Astrocyte (in vitro differentiated cells and primary cell): ENCODE data around the gene PRSS21. TPM values are rescaled to one million over a fixed set of nuclear protein-coding genes. Genes with fewer than 3 reads are reported as not detected.

Experiments used
- DNase-seq: peaks from one replicate; pipeline ENCODE4 v3.0.0-alpha.2; 2010; ENCODE audit warnings: low read depth
- FAIRE-seq: peaks from 2 replicates; lab custom pipeline; 2011; peaks lifted over from hg19 to GRCh38; lab: Jason Lieb, UNC
- H2AFZ ChIP-seq: 2 replicates; pipeline ENCODE4 v1.6.0; 2012; ENCODE audit warnings: low read depth, low read length, inconsistent platforms
- H3K27ac ChIP-seq: 2 replicates; pipeline ENCODE4 v1.5.1; 2011; ENCODE audit warnings: low read depth, low read length, inconsistent platforms
- H3K27me3 ChIP-seq: 2 replicates; pipeline ENCODE4 v1.6.0; 2011; ENCODE audit warnings: low read length, inconsistent platforms; ENCODE audit not compliant: insufficient read depth
- H3K36me3 ChIP-seq: 2 replicates; pipeline ENCODE4 v1.5.1; 2011; ENCODE audit warnings: low read length, inconsistent platforms; ENCODE audit not compliant: insufficient read depth
- H3K4me1 ChIP-seq: 2 replicates; pipeline ENCODE4 v1.5.1; 2011; ENCODE audit warnings: low read length, inconsistent platforms; ENCODE audit not compliant: insufficient read depth
- H3K4me2 ChIP-seq: 2 replicates; pipeline ENCODE4 v1.6.0; 2012; ENCODE audit warnings: low read length, inconsistent platforms
- H3K4me3 ChIP-seq: 2 replicates; pipeline ENCODE4 v1.5.1; 2011; ENCODE audit warnings: low read depth, mild to moderate bottlenecking, low read length, inconsistent platforms; ENCODE audit not compliant: insufficient read depth
- H3K79me2 ChIP-seq: 2 replicates; pipeline ENCODE4 v1.6.0; 2012; ENCODE audit warnings: mild to moderate bottlenecking, low read length, inconsistent platforms; ENCODE audit not compliant: insufficient read depth
- H3K9ac ChIP-seq: 2 replicates; pipeline ENCODE4 v1.6.0; 2012; ENCODE audit warnings: mild to moderate bottlenecking, low read length, inconsistent platforms
- H3K9me3 ChIP-seq: 2 replicates; pipeline ENCODE4 v1.5.1; 2012; ENCODE audit warnings: low read depth, mild to moderate bottlenecking, low read length, inconsistent platforms; ENCODE audit not compliant: insufficient read depth
- H4K20me1 ChIP-seq: 2 replicates; pipeline ENCODE4 v1.6.0; 2012; ENCODE audit warnings: low read length, inconsistent platforms; ENCODE audit not compliant: insufficient read depth
- H3K27ac Mint-ChIP-seq: one replicate; pipeline ENCODE4 v1.8.0; 2021; ENCODE audit warnings: mild to moderate bottlenecking, mixed read lengths; ENCODE audit not compliant: unreplicated experiment
- H3K27me3 Mint-ChIP-seq: one replicate; pipeline ENCODE4 v1.8.0; 2021; ENCODE audit warnings: low read depth, mixed read lengths; ENCODE audit not compliant: unreplicated experiment
- H3K36me3 Mint-ChIP-seq: one replicate; pipeline ENCODE4 v1.8.0; 2021; ENCODE audit warnings: low read depth, mixed read lengths; ENCODE audit not compliant: unreplicated experiment
- H3K4me1 Mint-ChIP-seq: one replicate; pipeline ENCODE4 v1.8.0; 2021; ENCODE audit warnings: low read depth, mixed read lengths; ENCODE audit not compliant: unreplicated experiment
- H3K4me3 Mint-ChIP-seq: one replicate; pipeline ENCODE4 v1.8.0; 2021; ENCODE audit warnings: mild to moderate bottlenecking, moderate library complexity, mixed read lengths; ENCODE audit not compliant: unreplicated experiment
- H3K9me3 Mint-ChIP-seq: one replicate; pipeline ENCODE4 v1.8.0; 2021; ENCODE audit warnings: mild to moderate bottlenecking, mixed read lengths; ENCODE audit not compliant: unreplicated experiment
- EZH2 ChIP-seq: IDR thresholded peaks from 2 replicates; pipeline ENCODE4 v1.6.1; 2012; ENCODE audit warnings: mild to moderate bottlenecking, low read length, inconsistent platforms; ENCODE audit not compliant: insufficient read depth
- total RNA-seq: library from RNA; stranded (reverse); gene quantifications from 2 replicates; pipeline ENCODE4 v1.2.1, GENCODE V29; 2021
- TF ChIP-seq, protein P1 (sequence below): IDR thresholded peaks from 2 replicates; pipeline ENCODE4 v1.5.1; 2011; ENCODE audit warnings: low read depth, mild to moderate bottlenecking, inconsistent platforms, low read length, moderate library complexity; ENCODE audit not compliant: insufficient read depth

Gene PRSS21
- total RNA-seq, 1 donor from 2014 or later, result not detected

DNA sequence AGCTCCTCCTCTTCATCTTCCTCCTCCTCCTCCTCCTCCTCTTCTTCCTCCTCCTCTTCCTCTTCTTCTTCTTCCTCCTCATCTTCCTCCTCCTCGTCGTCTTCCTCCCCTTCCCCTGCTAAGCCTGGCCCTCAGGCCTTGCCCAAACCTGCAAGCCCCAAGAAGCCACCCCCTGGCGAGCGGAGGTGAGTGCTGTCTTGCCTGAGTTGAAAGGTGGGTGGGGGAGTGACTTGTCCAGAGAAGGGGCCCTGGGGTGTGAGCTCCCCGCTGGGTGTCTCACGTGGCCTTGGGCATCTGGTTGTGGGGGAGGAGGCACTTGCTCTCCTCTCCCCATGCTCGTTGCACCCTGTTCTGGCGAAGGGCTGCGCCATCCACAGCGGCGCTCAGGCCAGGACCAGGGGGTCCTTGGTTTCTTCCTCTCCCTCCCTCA is 47.9 kb upstream of the PRSS21 start:
- TF ChIP-seq, protein P1, sequence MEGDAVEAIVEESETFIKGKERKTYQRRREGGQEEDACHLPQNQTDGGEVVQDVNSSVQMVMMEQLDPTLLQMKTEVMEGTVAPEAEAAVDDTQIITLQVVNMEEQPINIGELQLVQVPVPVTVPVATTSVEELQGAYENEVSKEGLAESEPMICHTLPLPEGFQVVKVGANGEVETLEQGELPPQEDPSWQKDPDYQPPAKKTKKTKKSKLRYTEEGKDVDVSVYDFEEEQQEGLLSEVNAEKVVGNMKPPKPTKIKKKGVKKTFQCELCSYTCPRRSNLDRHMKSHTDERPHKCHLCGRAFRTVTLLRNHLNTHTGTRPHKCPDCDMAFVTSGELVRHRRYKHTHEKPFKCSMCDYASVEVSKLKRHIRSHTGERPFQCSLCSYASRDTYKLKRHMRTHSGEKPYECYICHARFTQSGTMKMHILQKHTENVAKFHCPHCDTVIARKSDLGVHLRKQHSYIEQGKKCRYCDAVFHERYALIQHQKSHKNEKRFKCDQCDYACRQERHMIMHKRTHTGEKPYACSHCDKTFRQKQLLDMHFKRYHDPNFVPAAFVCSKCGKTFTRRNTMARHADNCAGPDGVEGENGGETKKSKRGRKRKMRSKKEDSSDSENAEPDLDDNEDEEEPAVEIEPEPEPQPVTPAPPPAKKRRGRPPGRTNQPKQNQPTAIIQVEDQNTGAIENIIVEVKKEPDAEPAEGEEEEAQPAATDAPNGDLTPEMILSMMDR, result no peak
- no peak for TF ChIP-seq EZH2
- Histone ChIP-seq H2AFZ (no peak overlapping the region), H3K9ac (peak overlapping the region; percentile 5), H3K36me3 (peaks cover 73% of the 10 kb centered on the region), H3K4me3 (no peak overlapping the region), H3K4me2 (no peak overlapping the region), H3K79me2 (peaks cover 95% of the 10 kb centered on the region), H3K9me3 (peaks cover 2% of the 10 kb centered on the region), H4K20me1 (peaks cover 98% of the 10 kb centered on the region), H3K4me1 (peaks cover 5% of the 10 kb centered on the region), H3K27ac (no peak overlapping the region), H3K27me3 (no peaks in the 10 kb centered on the region)
- Mint-ChIP-seq H3K27ac (peak overlapping the region; percentile 87), H3K27me3 (no peaks in the 10 kb centered on the region), H3K4me1 (peaks cover 23% of the 10 kb centered on the region), H3K4me3 (no peak overlapping the region), H3K36me3 (peaks cover 55% of the 10 kb centered on the region), H3K9me3 (peaks cover 2% of the 10 kb centered on the region)
- FAIRE-seq, result no peak
- no peak for DNase-seq

- Histone ChIP-seq H3K4me1 (peaks cover 5% of the 10 kb centered on the region), H3K9me3 (peaks cover 2% of the 10 kb centered on the region), H3K4me3 (no peak overlapping the region), H3K36me3 (peaks cover 67% of the 10 kb centered on the region), H3K27me3 (no peaks in the 10 kb centered on the region), H3K4me2 (no peak overlapping the region), H2AFZ (no peak overlapping the region), H3K27ac (no peak overlapping the region), H3K79me2 (peaks cover 95% of the 10 kb centered on the region), H3K9ac (peak overlapping the region; percentile 5), H4K20me1 (peaks cover 97% of the 10 kb centered on the region)
- peaks cover 2% of the 10 kb centered on the region for H3K9me3 Mint-ChIP-seq
- peaks cover 50% of the 10 kb centered on the region for H3K36me3 Mint-ChIP-seq
- no peak for TF ChIP-seq EZH2
- TF ChIP-seq, protein P1, result no peak
- H3K4me1 Mint-ChIP-seq, result peaks cover 23% of the 10 kb centered on the region
- no peaks in the 10 kb centered on the region for H3K27me3 Mint-ChIP-seq
- peak overlapping the region; percentile 87 for H3K27ac Mint-ChIP-seq
- FAIRE-seq, result no peak
- no peak for DNase-seq
- H3K4me3 Mint-ChIP-seq, result no peak overlapping the region
Observed at GRCh38 chr16:2769675-2770056, 47.4 kb upstream of the PRSS21 start.

DNA sequence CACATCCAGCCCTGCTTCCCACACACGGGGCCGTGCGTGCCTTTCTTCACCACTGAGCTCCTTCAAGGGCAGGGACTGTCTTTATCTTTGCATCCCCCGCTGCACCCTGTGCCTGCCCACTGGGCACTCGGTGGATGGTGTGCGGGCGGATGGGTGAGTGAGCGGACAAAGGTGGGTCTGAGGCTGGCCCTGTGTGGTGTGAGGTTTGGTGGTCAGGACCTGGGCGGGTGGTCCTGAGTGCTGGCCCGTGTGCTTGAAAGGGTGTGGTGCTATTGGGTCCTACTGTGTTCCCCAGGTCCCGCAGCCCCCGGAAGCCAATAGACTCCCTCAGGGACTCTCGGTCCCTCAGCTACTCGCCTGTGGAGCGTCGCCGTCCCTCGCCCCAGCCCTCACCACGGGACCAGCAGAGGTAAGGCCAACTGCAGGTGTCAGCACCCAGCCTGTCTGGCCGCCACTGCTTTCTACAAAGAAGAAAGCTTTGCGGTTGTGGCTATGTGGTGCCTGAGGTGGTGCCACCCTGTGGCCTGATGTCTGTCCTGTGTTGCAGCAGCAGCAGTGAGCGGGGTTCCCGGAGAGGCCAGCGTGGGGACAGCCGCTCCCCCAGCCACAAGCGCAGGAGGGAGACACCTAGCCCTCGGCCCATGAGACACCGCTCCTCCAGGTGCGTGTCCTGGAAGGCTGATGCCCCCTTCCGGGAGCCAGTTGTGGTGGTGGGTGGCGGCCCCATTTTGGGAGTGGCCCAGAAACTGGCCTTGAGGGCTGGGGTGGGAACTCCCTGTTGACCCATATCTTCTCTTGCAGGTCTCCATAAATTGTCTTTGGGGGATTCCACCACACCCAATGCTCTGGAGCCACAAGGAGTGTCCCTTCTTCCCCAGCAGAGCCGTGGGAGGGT is 46.7 kb upstream of the PRSS21 start:
- Mint-ChIP-seq H3K36me3 (peaks cover 44% of the 10 kb centered on the region), H3K4me3 (no peak overlapping the region), H3K9me3 (peaks cover 2% of the 10 kb centered on the region), H3K27me3 (no peaks in the 10 kb centered on the region), H3K27ac (peak overlapping the region; percentile 87), H3K4me1 (peaks cover 23% of the 10 kb centered on the region)
- no peak overlapping the region for H3K27ac ChIP-seq
- peaks cover 96% of the 10 kb centered on the region for H4K20me1 ChIP-seq
- peaks cover 95% of the 10 kb centered on the region for H3K79me2 ChIP-seq
- H3K4me2 ChIP-seq, result no peak overlapping the region
- peaks cover 67% of the 10 kb centered on the region for H3K36me3 ChIP-seq
- H3K9me3 ChIP-seq, result peaks cover 2% of the 10 kb centered on the region
- H3K4me3 ChIP-seq, result no peak overlapping the region
- H3K27me3 ChIP-seq, result no peaks in the 10 kb centered on the region
- no peak overlapping the region for H3K9ac ChIP-seq
- FAIRE-seq (no peak), DNase-seq (no peak)
- no peak overlapping the region for H2AFZ ChIP-seq
- no peak for TF ChIP-seq EZH2
- TF ChIP-seq, protein P1, result no peak
- H3K4me1 ChIP-seq, result peaks cover 6% of the 10 kb centered on the region
